ENCODE results near the gene GGA3.

DNA sequence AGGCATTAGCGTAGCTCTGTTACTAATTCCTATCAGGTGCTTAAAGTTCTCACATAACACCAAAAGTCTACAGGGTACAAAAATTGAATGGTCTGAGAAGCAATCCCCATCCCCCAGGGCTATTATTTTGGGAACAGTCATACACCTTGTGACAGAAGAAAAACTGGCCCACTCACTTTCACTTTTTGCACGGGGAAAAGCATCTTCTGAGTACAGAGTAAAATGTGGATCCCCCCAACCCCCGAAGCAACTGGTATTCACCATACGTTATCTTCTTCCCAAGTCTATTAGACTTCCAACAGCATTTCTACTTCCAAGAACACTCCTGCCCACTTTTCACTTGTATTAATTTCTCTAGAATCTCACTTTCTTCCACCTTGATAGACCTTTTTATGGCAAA lies 11.8 kb downstream of the GGA3 start:
- TF ChIP-seq POLR2A (IDR thresholded peaks at IDR 0.05) = no peak
- TF ChIP-seq, protein P1, sequence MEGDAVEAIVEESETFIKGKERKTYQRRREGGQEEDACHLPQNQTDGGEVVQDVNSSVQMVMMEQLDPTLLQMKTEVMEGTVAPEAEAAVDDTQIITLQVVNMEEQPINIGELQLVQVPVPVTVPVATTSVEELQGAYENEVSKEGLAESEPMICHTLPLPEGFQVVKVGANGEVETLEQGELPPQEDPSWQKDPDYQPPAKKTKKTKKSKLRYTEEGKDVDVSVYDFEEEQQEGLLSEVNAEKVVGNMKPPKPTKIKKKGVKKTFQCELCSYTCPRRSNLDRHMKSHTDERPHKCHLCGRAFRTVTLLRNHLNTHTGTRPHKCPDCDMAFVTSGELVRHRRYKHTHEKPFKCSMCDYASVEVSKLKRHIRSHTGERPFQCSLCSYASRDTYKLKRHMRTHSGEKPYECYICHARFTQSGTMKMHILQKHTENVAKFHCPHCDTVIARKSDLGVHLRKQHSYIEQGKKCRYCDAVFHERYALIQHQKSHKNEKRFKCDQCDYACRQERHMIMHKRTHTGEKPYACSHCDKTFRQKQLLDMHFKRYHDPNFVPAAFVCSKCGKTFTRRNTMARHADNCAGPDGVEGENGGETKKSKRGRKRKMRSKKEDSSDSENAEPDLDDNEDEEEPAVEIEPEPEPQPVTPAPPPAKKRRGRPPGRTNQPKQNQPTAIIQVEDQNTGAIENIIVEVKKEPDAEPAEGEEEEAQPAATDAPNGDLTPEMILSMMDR (IDR thresholded peaks at IDR 0.05) = no peak

Measured in heart left ventricle (tissue), 13 donors.